GM23338 (cell line): ENCODE results near the gene CDH23. TPM values are rescaled to one million over a fixed set of nuclear protein-coding genes. Genes with fewer than 3 reads are reported as not detected.

Experiments used
- ATAC-seq: fragments of 200-7000 bp; cut with Tn5 transposase; 3 replicates; pipeline ENCODE4 v1.9.1; 2020
- DNase-seq: peaks from one replicate; pipeline ENCODE4 v3.0.0-alpha.2; 2015; ENCODE audit warnings: low spot score
- H2AFZ ChIP-seq: fragments of 200-600 bp; sonication (generic); 2 replicates; pipeline ENCODE4 v1.8.0; 2016; ENCODE audit warnings: antibody characterized with exemption, mild to moderate bottlenecking, moderate library complexity
- H3F3A ChIP-seq: fragments of 200-600 bp; sonication (generic); replicated peaks from 2 replicates; pipeline ENCODE4 v1.8.0; 2017; ENCODE audit warnings: antibody characterized with exemption, mixed run types, low read depth
- H3K27ac ChIP-seq: fragments of 200-600 bp; sonication (generic); 2 replicates; pipeline ENCODE4 v1.6.1; 2016; ENCODE audit warnings: low read depth
- H3K27me3 ChIP-seq: fragments of 200-600 bp; sonication (generic); 2 replicates; pipeline ENCODE4 v1.8.0; 2016; ENCODE audit warnings: mild to moderate bottlenecking, mixed run types, moderate library complexity; ENCODE audit not compliant: insufficient read depth
- H3K36me3 ChIP-seq: fragments of 200-600 bp; sonication (generic); 2 replicates; pipeline ENCODE4 v1.8.0; 2016; ENCODE audit warnings: mild to moderate bottlenecking; ENCODE audit not compliant: insufficient read depth
- H3K4me1 ChIP-seq: fragments of 200-600 bp; sonication (generic); 2 replicates; pipeline ENCODE4 v1.8.0; 2016; ENCODE audit warnings: mild to moderate bottlenecking, moderate library complexity; ENCODE audit not compliant: insufficient read depth
- H3K4me2 ChIP-seq: fragments of 200-600 bp; sonication (generic); 2 replicates; pipeline ENCODE4 v1.7.1; 2017; ENCODE audit warnings: mixed run types
- H3K4me3 ChIP-seq: fragments of 200-600 bp; sonication (generic); 2 replicates; pipeline ENCODE4 v1.6.1; 2016; ENCODE audit warnings: mixed run types
- H3K79me2 ChIP-seq: fragments of 200-600 bp; sonication (generic); replicated peaks from 2 replicates; pipeline ENCODE4 v1.8.0; 2017; ENCODE audit warnings: mild to moderate bottlenecking; ENCODE audit not compliant: insufficient read depth
- H3K9me2 ChIP-seq: fragments of 200-600 bp; sonication (generic); 2 replicates; pipeline ENCODE4 v1.8.0; 2017; ENCODE audit not compliant: insufficient read depth
- H4K20me1 ChIP-seq: fragments of 200-600 bp; sonication (generic); replicated peaks from 2 replicates; pipeline ENCODE4 v1.8.0; 2017; ENCODE audit warnings: mild to moderate bottlenecking; ENCODE audit not compliant: insufficient read depth
- H3K27ac Mint-ChIP-seq: 2 replicates; pipeline ENCODE4 v1.8.0; 2020; ENCODE audit warnings: inconsistent platforms, mild to moderate bottlenecking, moderate library complexity, mixed read lengths
- H3K27me3 Mint-ChIP-seq: 3 replicates; pipeline ENCODE4 v1.8.0; 2022; ENCODE audit warnings: low read depth, mild to moderate bottlenecking, moderate library complexity, mixed read lengths, inconsistent platforms; ENCODE audit not compliant: insufficient read depth, poor library complexity
- H3K36me3 Mint-ChIP-seq: 3 replicates; pipeline ENCODE4 v1.8.0; 2021; ENCODE audit warnings: low read depth, mild to moderate bottlenecking, inconsistent platforms, moderate library complexity, mixed read lengths
- H3K4me1 Mint-ChIP-seq: 3 replicates; pipeline ENCODE4 v1.8.0; 2020; ENCODE audit warnings: mild to moderate bottlenecking, inconsistent platforms, mixed read lengths
- H3K4me3 Mint-ChIP-seq: 3 replicates; pipeline ENCODE4 v1.8.0; 2021; ENCODE audit warnings: moderate library complexity, mild to moderate bottlenecking, inconsistent platforms, mixed read lengths
- H3K9me3 Mint-ChIP-seq: 3 replicates; pipeline ENCODE4 v1.8.0; 2020; ENCODE audit warnings: moderate library complexity, mild to moderate bottlenecking, inconsistent platforms, mixed read lengths
- CREB1 ChIP-seq: fragments of 250-450 bp; sonication (Bioruptor Pico); IDR thresholded peaks from 2 replicates; pipeline ENCODE4 v1.5.0; 2020; ENCODE audit warnings: low read depth, mild to moderate bottlenecking, moderate library complexity
- ETS1 ChIP-seq: IDR thresholded peaks from 2 replicates; pipeline ENCODE4 v1.6.1; 2016; ENCODE audit warnings: antibody characterized with exemption
- EZH2 ChIP-seq: fragments of 200-600 bp; sonication (generic); IDR thresholded peaks from one replicate; pipeline ENCODE4 v1.8.0; 2017; ENCODE audit warnings: antibody characterized with exemption, mild to moderate bottlenecking, low read depth; ENCODE audit not compliant: unreplicated experiment
- JUNB ChIP-seq: IDR thresholded peaks from one replicate; pipeline ENCODE4 v1.6.1; 2016; ENCODE audit warnings: antibody characterized with exemption; ENCODE audit not compliant: unreplicated experiment
- NANOG ChIP-seq: IDR thresholded peaks from 2 replicates; pipeline ENCODE4 v1.6.1; 2016; ENCODE audit warnings: antibody characterized with exemption, borderline replicate concordance
- POLR2AphosphoS5 ChIP-seq: IDR thresholded peaks from 2 replicates; pipeline ENCODE4 v1.6.1; 2016; ENCODE audit warnings: antibody characterized with exemption, low read depth
- REST ChIP-seq: IDR thresholded peaks from one replicate; pipeline ENCODE4 v1.6.1; 2018; ENCODE audit warnings: antibody characterized with exemption; ENCODE audit not compliant: unreplicated experiment
- STAT1 ChIP-seq: IDR thresholded peaks from one replicate; pipeline ENCODE4 v1.6.1; 2016; ENCODE audit warnings: antibody characterized with exemption; ENCODE audit not compliant: unreplicated experiment
- ZNF114 ChIP-seq: fragments of 250-450 bp; sonication (Bioruptor Pico); IDR thresholded peaks from 2 replicates; pipeline ENCODE4 v1.5.0; 2020; ENCODE audit warnings: mild to moderate bottlenecking, moderate library complexity
- ZNF331 ChIP-seq: fragments of 250-450 bp; sonication (Bioruptor Pico); IDR thresholded peaks from 2 replicates; pipeline ENCODE4 v1.5.0; 2020; ENCODE audit warnings: low read depth, mild to moderate bottlenecking, moderate library complexity
- ZNF462 ChIP-seq: fragments of 250-450 bp; sonication (Bioruptor Pico); IDR thresholded peaks from 2 replicates; pipeline ENCODE4 v1.5.0; 2020; ENCODE audit warnings: mild to moderate bottlenecking, moderate library complexity
- polyA plus RNA-seq: library from polyadenylated mRNA; unstranded; fragments of >200 nt; fragmentation: Nextera tagmentation; extraction: Ambion mirVana; gene quantifications from 2 replicates; pipeline ENCODE4 v1.2.1, GENCODE V29; 2016
- total RNA-seq: library from RNA; depleted of rRNA; stranded (reverse); fragments of >200 nt; shearing (Covaris generic); gene quantifications from 2 replicates; pipeline ENCODE4 v1.2.3, GENCODE V29; 2014

Gene CDH23
- total and polyA plus RNA-seq, 2 experiments from 2014 or later = 0.95 to 4.3 TPM

- no peak overlapping the region for H3K27ac Mint-ChIP-seq
These were observed 199.4 kb downstream of the CDH23 start for GRCh38 chr10:71596127-71596526.

GRCh38 chr10:71596759-71597158 is 200.0 kb downstream of the CDH23 start:
- ATAC-seq (no peak), DNase-seq (no peak)
- Mint-ChIP-seq H3K9me3 (no peaks in the 10 kb centered on the region), H3K27ac (no peak overlapping the region), H3K4me1 (peaks cover 2% of the 10 kb centered on the region; the same call in 1 of the 3 replicates), H3K27me3 (peaks cover 4% of the 10 kb centered on the region), H3K4me3 (no peak overlapping the region), H3K36me3 (no peaks in the 10 kb centered on the region)
- Histone ChIP-seq H3K27me3 (no peaks in the 10 kb centered on the region), H2AFZ (no peak overlapping the region), H3K4me3 (no peak overlapping the region), H3F3A (no peaks in the 10 kb centered on the region), H3K79me2 (no peaks in the 10 kb centered on the region), H3K36me3 (no peaks in the 10 kb centered on the region), H3K27ac (no peak overlapping the region), H3K4me2 (no peak overlapping the region), H3K4me1 (no peaks in the 10 kb centered on the region), H4K20me1 (no peaks in the 10 kb centered on the region), H3K9me2 (no peaks in the 10 kb centered on the region)
- no peak for TF ChIP-seq ZNF462 (CRISPR knock-in tag)
- no peak for TF ChIP-seq REST
- TF ChIP-seq ETS1 = no peak
- TF ChIP-seq EZH2 = no peak

More at GRCh38 chr10:71596127-71596526, 199.4 kb downstream of the CDH23 start:
- Histone ChIP-seq H3K27me3 (no peaks in the 10 kb centered on the region), H3K36me3 (no peaks in the 10 kb centered on the region), H3K79me2 (no peaks in the 10 kb centered on the region), H3K4me2 (no peak overlapping the region), H2AFZ (no peak overlapping the region), H3K27ac (no peak overlapping the region), H3K9me2 (no peaks in the 10 kb centered on the region), H3K4me1 (no peaks in the 10 kb centered on the region), H4K20me1 (no peaks in the 10 kb centered on the region), H3F3A (no peaks in the 10 kb centered on the region), H3K4me3 (no peak overlapping the region)
- H3K4me3 Mint-ChIP-seq = no peak overlapping the region
- DNase-seq (no peak), ATAC-seq (no peak)
- H3K9me3 Mint-ChIP-seq = no peaks in the 10 kb centered on the region
- peaks cover 4% of the 10 kb centered on the region for H3K27me3 Mint-ChIP-seq
- TF ChIP-seq POLR2AphosphoS5 (no peak), ZNF114 (CRISPR knock-in tag) (no peak), EZH2 (no peak), JUNB (no peak), STAT1 (no peak), NANOG (no peak), CREB1 (CRISPR knock-in tag) (no peak), ETS1 (no peak), ZNF331 (CRISPR knock-in tag) (no peak)
- H3K36me3 Mint-ChIP-seq = no peaks in the 10 kb centered on the region
- H3K4me1 Mint-ChIP-seq = peaks cover 4% of the 10 kb centered on the region; the same call in 2 of the 3 replicates
